K562 (cell line): ENCODE measurements around the gene UBE2A.

Source experiments
- BHLHE40 ChIP-seq: IDR thresholded peaks from 2 replicates; pipeline ENCODE4 v1.6.1; 2011; ENCODE audit warnings: low read length, improper control_type of control experiment
- FOXJ3 ChIP-seq: sonication (generic); formaldehyde crosslinking; IDR thresholded peaks from 2 replicates; pipeline ENCODE4 v1.4.0; 2020; ENCODE audit warnings: mild to moderate bottlenecking, missing genetic modification reagents
- HDAC6 ChIP-seq: IDR thresholded peaks from 2 replicates; pipeline ENCODE4 v1.6.1; 2012; ENCODE audit warnings: low read depth, mild to moderate bottlenecking, control low read depth, inconsistent platforms, low read length, moderate library complexity
- NFE2L1 ChIP-seq: fragments of 450-650 bp; IDR thresholded peaks from 2 replicates; pipeline ENCODE4 v1.6.1; 2016; ENCODE audit warnings: missing genetic modification characterization, low read depth, mild to moderate bottlenecking, missing compliant biosample characterization, moderate library complexity, borderline replicate concordance
- NR2C2 ChIP-seq, 2 experiments: fragments of 200-800 bp in 1 of 2; sonication (Bioruptor generic) in 1 of 2; sonication (generic) in 1 of 2; formaldehyde crosslinking in 1 of 2; IDR thresholded peaks; 2 replicates each; pipeline versions ENCODE4 v1.6.1 to v1.8.0; 2016 to 2022; ENCODE audit warnings: mild to moderate bottlenecking in 1 of 2, missing compliant biosample characterization in 1 of 2, missing genetic modification characterization in 1 of 2, missing genetic modification reagents in 1 of 2
- SREBF2 ChIP-seq: sonication (generic); formaldehyde crosslinking; IDR thresholded peaks from 2 replicates; pipeline ENCODE4 v1.4.0; 2020; ENCODE audit warnings: mild to moderate bottlenecking, missing genetic modification reagents
- TARDBP ChIP-seq: fragments of 450-650 bp; IDR thresholded peaks from 2 replicates; pipeline ENCODE4 v1.6.1; 2016
- ZNF586 ChIP-seq: fragments of 450-650 bp; formaldehyde crosslinking; conservative IDR thresholded peaks from 2 replicates; pipeline ENCODE4 v1.4.0; 2020; ENCODE audit warnings: mild to moderate bottlenecking, moderate library complexity
- TF ChIP-seq, protein P1 (sequence below), 3 experiments: IDR thresholded peaks in 2 of 3; conservative IDR thresholded peaks in 1 of 3; 2 replicates each; pipeline ENCODE4 v1.5.1; 2011 to 2012; ENCODE audit warnings: low read length in 3 of 3, mild to moderate bottlenecking in 3 of 3, control low read depth in 2 of 3, improper control_type of control experiment in 1 of 3, inconsistent platforms in 1 of 3, low read depth in 1 of 3, mixed read lengths in 1 of 3, moderate library complexity in 1 of 3; ENCODE audit not compliant: insufficient read depth in 2 of 3
- TF ChIP-seq, protein P2 (sequence below): fragments of 450-650 bp; formaldehyde crosslinking; IDR thresholded peaks from 2 replicates; pipeline ENCODE4 v1.4.0; 2020; ENCODE audit warnings: mild to moderate bottlenecking, moderate library complexity

DNA sequence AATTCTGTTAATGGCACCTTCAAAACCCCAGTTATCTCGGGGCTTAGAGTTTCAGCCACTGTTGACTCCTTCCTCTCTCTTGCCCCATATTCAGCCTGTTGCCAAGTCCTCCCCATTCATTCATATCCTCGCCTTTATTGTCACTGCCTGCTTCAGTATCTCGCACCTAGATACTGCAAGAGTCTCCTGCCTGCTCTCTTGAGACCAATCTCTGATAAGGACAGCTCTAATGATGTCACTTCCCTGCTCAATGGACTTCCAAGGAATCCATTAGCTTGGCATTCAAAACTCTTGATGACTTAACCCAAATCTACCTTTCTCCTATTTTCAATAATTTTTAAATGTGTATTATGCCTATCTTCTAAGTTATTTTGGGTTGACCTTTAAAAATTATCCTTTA is 1.1 kb upstream of the UBE2A start:
- no peak for TF ChIP-seq NFE2L1 (tag)
- no peak for TF ChIP-seq ZNF586 (CRISPR knock-in tag)
- TF ChIP-seq, protein P1, sequence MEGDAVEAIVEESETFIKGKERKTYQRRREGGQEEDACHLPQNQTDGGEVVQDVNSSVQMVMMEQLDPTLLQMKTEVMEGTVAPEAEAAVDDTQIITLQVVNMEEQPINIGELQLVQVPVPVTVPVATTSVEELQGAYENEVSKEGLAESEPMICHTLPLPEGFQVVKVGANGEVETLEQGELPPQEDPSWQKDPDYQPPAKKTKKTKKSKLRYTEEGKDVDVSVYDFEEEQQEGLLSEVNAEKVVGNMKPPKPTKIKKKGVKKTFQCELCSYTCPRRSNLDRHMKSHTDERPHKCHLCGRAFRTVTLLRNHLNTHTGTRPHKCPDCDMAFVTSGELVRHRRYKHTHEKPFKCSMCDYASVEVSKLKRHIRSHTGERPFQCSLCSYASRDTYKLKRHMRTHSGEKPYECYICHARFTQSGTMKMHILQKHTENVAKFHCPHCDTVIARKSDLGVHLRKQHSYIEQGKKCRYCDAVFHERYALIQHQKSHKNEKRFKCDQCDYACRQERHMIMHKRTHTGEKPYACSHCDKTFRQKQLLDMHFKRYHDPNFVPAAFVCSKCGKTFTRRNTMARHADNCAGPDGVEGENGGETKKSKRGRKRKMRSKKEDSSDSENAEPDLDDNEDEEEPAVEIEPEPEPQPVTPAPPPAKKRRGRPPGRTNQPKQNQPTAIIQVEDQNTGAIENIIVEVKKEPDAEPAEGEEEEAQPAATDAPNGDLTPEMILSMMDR (IDR thresholded peaks at IDR 0.05 in 2 of 3, conservative IDR thresholded peaks at IDR 0.05 in 1 of 3; ENCODE audit: insufficient read depth in 2 of 3, low read depth in 1 of 3, low read length in 3 of 3): no peak
- no peak for TF ChIP-seq TARDBP
- TF ChIP-seq NR2C2 (CRISPR knock-in tag; IDR thresholded peaks at IDR 0.05): no peak
- TF ChIP-seq NR2C2 (tag; IDR thresholded peaks at IDR 0.05): no peak
- no peak for TF ChIP-seq HDAC6
- TF ChIP-seq SREBF2 (CRISPR knock-in tag): no peak
- no peak for TF ChIP-seq FOXJ3 (CRISPR knock-in tag)
- TF ChIP-seq BHLHE40: no peak
- TF ChIP-seq, protein P2, sequence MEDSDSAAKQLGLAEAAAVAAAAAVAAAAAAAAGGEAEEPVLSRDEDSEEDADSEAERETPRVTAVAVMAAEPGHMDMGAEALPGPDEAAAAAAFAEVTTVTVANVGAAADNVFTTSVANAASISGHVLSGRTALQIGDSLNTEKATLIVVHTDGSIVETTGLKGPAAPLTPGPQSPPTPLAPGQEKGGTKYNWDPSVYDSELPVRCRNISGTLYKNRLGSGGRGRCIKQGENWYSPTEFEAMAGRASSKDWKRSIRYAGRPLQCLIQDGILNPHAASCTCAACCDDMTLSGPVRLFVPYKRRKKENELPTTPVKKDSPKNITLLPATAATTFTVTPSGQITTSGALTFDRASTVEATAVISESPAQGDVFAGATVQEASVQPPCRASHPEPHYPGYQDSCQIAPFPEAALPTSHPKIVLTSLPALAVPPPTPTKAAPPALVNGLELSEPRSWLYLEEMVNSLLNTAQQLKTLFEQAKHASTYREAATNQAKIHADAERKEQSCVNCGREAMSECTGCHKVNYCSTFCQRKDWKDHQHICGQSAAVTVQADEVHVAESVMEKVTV (CRISPR knock-in tag): no peak
